T-helper 2 cell (primary cell): Measurements from ENCODE around the gene RNF144A.

Experiments
- DNase-seq, 5 experiments: peaks; one replicate each; pipeline versions ENCODE4 v3.0.0 to v3.0.0-alpha.2; 2012 to 2022

Gene RNF144A

GRCh38 chr2:7025082-7025481 lies 107.9 kb downstream of the RNF144A start:
- no peak for DNase-seq

- no peak for DNase-seq
Observed at GRCh38 chr2:7026742-7027141, 109.5 kb downstream of the RNF144A start.

- DNase-seq = no peak
Observed at GRCh38 chr2:7027411-7027810, 110.2 kb downstream of the RNF144A start.

- no peak for DNase-seq
Observed at GRCh38 chr2:7027956-7028655, 110.9 kb downstream of the RNF144A start.

- DNase-seq = no peak
Observed at GRCh38 chr2:7028846-7029245, 111.6 kb downstream of the RNF144A start.

GRCh38 chr2:7029291-7030059 lies 112.3 kb downstream of the RNF144A start:
- no peak for DNase-seq

GRCh38 chr2:7030810-7031209 lies 113.6 kb downstream of the RNF144A start:
- no peak for DNase-seq

- DNase-seq = peak in 3 of 5 experiments; percentile 35 to 63 (median 37)
Observed at GRCh38 chr2:7031547-7032245, 114.5 kb downstream of the RNF144A start.

- no peak for DNase-seq
Observed at GRCh38 chr2:7032371-7032770, 115.2 kb downstream of the RNF144A start.

GRCh38 chr2:7033136-7033960 lies 116.1 kb downstream of the RNF144A start:
- DNase-seq = no peak

- no peak for DNase-seq
Observed at GRCh38 chr2:7034303-7034702, 117.1 kb downstream of the RNF144A start.

- no peak for DNase-seq
Observed at GRCh38 chr2:7035884-7036283, 118.7 kb downstream of the RNF144A start.

- DNase-seq = peak in 3 of 5 experiments; percentile 25 to 56 (median 35)
Observed at GRCh38 chr2:7037340-7038333, 120.4 kb downstream of the RNF144A start.

- no peak for DNase-seq
Observed at GRCh38 chr2:7040547-7040946, 123.3 kb downstream of the RNF144A start.

GRCh38 chr2:7041421-7041820 lies 124.2 kb downstream of the RNF144A start:
- no peak for DNase-seq

GRCh38 chr2:7043690-7044089 lies 126.5 kb downstream of the RNF144A start:
- no peak for DNase-seq

GRCh38 chr2:7044253-7045250 lies 127.3 kb downstream of the RNF144A start:
- peak; percentile 35 to 51 (median 41) for DNase-seq

GRCh38 chr2:7045601-7046590 lies 128.7 kb downstream of the RNF144A start:
- peak in 1 of 5 experiments; percentile 13 for DNase-seq

GRCh38 chr2:7047661-7048060 lies 130.4 kb downstream of the RNF144A start:
- DNase-seq = no peak
